OCI-LY3 (cell line): ENCODE data around the gene ATG10.

Experiments used
- H2AFZ ChIP-seq: fragments of 200-600, 300-600 bp; shearing (Covaris generic); 2 replicates; pipeline ENCODE4 v1.6.0; 2014; ENCODE audit warnings: antibody characterized with exemption, low read depth, low read length
- H3K27ac ChIP-seq: fragments of 200-600, 300-600 bp; sonication (generic); 2 replicates; pipeline ENCODE4 v1.5.1; 2014; ENCODE audit warnings: mild to moderate bottlenecking, low read length, moderate library complexity, mixed read lengths
- H3K27me3 ChIP-seq: fragments of 200-600, 300-600 bp; sonication (generic); 2 replicates; pipeline ENCODE4 v1.6.1; 2014; ENCODE audit warnings: low read depth, low read length, mixed read lengths
- H3K36me3 ChIP-seq: fragments of 200-600, 300-600 bp; sonication (generic); replicated peaks from 2 replicates; pipeline ENCODE3; 2014; ENCODE audit warnings: low read depth, low read length, mixed read lengths
- H3K4me1 ChIP-seq: fragments of 300-600, 200-600 bp; sonication (generic); 2 replicates; pipeline ENCODE4 v1.6.1; 2014; ENCODE audit warnings: low read length, mixed read lengths
- H3K4me2 ChIP-seq: fragments of 200-600, 300-600 bp; sonication (generic); 2 replicates; pipeline ENCODE4 v1.6.1; 2014; ENCODE audit warnings: low read length, mixed read lengths
- H3K4me3 ChIP-seq: fragments of 300-600, 200-600 bp; sonication (generic); 2 replicates; pipeline ENCODE4 v1.5.1; 2014; ENCODE audit warnings: antibody characterized with exemption, mild to moderate bottlenecking, low read length, moderate library complexity
- H3K79me2 ChIP-seq: fragments of 300-600, 200-600 bp; shearing (Covaris generic); 2 replicates; pipeline ENCODE4 v1.6.1; 2014; ENCODE audit warnings: mild to moderate bottlenecking, low read length, mixed read lengths
- H3K9ac ChIP-seq: fragments of 300-600, 200-600 bp; shearing (Covaris generic); 2 replicates; pipeline ENCODE4 v1.6.0; 2014; ENCODE audit warnings: mild to moderate bottlenecking, low read length, moderate library complexity
- H3K9me3 ChIP-seq: fragments of 200-600, 300-600 bp; shearing (Covaris generic); 2 replicates; pipeline ENCODE4 v1.6.1; 2014; ENCODE audit warnings: low read length, mixed read lengths; ENCODE audit not compliant: insufficient read depth
- H4K20me1 ChIP-seq: fragments of 200-600, 300-600 bp; sonication (generic); 2 replicates; pipeline ENCODE4 v1.6.1; 2016; ENCODE audit warnings: low read length, mixed read lengths; ENCODE audit not compliant: insufficient read depth
- EZH2phosphoT487 ChIP-seq: fragments of 200-600 bp; shearing (Covaris generic); IDR thresholded peaks from 2 replicates; pipeline ENCODE4 v1.6.1; 2018; ENCODE audit warnings: antibody characterized with exemption, mixed run types, low read depth
- TF ChIP-seq, protein P1 (sequence below): fragments of 200-600, 300-600 bp; sonication (generic); IDR thresholded peaks from 2 replicates; pipeline ENCODE4 v1.5.1; 2014; ENCODE audit warnings: antibody characterized with exemption, low read length, low read depth

Gene ATG10

DNA sequence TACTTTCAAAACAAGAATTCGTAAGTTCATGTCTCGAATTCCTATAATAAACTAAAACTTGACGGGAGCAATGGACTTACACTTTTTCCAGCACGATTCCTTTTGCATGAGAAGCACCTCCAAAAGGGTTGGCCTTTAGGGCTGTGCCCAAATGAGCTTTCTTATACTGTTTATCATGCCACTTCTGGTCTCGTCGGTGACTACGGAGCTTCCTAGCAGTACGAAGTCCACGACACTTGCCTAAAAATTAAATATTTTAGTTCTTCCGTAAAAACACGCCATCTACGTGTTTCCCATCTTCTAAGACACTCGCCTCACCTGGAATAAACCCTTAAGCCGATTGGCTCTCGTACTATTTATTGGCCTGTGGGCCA is 305.8 kb downstream of the ATG10 start:
- Histone ChIP-seq H3K27ac (peak overlapping the region; percentile 74), H3K27me3 (no peaks in the 10 kb centered on the region), H3K9ac (peak overlapping the region; percentile 97), H3K9me3 (no peaks in the 10 kb centered on the region), H3K4me1 (peaks cover 45% of the 10 kb centered on the region), H4K20me1 (no peaks in the 10 kb centered on the region), H2AFZ (no peak overlapping the region), H3K4me3 (peak overlapping the region; percentile 94), H3K36me3 (peaks cover 37% of the 10 kb centered on the region), H3K4me2 (peak overlapping the region; percentile 91), H3K79me2 (peaks cover 55% of the 10 kb centered on the region)
- TF ChIP-seq EZH2phosphoT487 = no peak
- TF ChIP-seq, protein P1, sequence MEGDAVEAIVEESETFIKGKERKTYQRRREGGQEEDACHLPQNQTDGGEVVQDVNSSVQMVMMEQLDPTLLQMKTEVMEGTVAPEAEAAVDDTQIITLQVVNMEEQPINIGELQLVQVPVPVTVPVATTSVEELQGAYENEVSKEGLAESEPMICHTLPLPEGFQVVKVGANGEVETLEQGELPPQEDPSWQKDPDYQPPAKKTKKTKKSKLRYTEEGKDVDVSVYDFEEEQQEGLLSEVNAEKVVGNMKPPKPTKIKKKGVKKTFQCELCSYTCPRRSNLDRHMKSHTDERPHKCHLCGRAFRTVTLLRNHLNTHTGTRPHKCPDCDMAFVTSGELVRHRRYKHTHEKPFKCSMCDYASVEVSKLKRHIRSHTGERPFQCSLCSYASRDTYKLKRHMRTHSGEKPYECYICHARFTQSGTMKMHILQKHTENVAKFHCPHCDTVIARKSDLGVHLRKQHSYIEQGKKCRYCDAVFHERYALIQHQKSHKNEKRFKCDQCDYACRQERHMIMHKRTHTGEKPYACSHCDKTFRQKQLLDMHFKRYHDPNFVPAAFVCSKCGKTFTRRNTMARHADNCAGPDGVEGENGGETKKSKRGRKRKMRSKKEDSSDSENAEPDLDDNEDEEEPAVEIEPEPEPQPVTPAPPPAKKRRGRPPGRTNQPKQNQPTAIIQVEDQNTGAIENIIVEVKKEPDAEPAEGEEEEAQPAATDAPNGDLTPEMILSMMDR = no peak

DNA sequence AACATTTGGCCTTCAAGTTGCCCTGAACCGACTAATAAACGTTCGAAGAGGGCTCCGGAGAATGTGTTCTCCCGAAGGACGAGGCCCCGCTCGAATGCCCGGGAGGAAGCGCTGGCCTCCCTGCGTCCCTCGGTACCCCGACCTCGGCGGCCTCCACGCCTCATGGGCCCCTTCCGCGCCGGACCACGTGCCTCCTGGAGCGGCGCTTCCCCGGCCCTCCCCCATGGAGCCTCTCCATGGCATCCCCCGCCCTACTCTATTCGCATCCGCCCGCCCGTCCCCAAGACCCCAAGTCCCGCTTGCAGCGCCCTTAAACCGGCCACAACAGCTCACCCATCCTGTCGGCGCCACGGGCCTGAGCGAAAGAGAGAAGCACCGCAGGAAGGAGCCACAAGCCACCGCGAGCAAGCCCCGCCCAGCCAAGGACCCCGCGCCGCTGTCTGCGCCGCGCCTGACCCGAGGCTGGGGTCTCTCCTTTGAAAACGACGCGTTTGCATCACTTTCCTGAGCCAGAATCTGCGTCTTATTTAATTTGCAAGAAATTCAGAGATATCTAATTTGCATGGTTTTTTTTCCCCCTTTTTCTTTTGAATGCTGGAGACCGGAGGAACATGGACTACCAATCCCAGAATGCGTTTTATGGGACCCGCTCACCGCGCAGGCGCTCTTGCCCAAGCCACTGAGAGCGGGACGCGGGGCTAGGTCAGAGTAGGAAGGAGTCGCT is 306.3 kb downstream of the ATG10 start, which contains the start of gene RPS23:
Gene RPS23 (minus strand): TSS at position 368 of the 724 bp plus-strand sequence. CDS start 31 bp downstream, at position 337.
- H3K4me1 ChIP-seq = peaks cover 39% of the 10 kb centered on the region
- peaks cover 50% of the 10 kb centered on the region for H3K79me2 ChIP-seq

DNA sequence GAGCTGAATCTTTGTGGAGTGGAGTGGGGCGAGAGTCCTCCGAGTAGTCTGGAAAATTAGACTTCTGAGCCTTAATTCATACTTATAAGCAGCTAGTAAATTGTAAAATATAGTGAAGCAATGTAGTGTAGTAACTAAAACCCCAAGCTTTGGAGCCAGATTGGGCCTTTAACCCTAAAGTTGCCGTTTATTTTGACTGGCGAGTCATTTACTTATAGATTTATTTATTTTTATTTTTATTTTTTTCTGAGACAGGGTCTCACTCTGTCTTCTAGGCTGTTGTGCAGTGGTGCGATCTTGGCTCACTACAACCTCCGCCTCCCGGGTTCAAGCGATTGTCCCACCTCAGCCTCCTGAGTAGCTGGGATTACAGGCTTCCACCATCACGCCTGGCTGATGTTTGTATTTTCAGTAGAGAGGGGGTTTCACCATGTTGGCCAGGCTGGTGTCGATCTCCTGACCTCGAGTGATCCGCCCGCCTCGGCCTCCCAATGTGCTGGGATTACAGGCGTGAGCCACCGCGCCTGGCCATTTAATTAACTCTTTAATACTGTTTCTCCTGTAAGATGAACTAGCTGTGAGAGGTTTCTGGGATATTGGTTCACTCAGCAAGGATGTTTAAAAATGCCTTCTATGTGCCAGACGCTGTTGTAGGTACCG is 307.0 kb downstream of the ATG10 start:
- H3K4me2 ChIP-seq = peak overlapping the region; percentile 78
- peak overlapping the region; percentile 94 for H3K4me3 ChIP-seq
- TF ChIP-seq EZH2phosphoT487 = no peak
- TF ChIP-seq, protein P1 = no peak
- H3K27ac ChIP-seq = peak overlapping the region; percentile 74
- H3K27me3 ChIP-seq = no peaks in the 10 kb centered on the region
- H3K79me2 ChIP-seq = peaks cover 48% of the 10 kb centered on the region
- H3K9ac ChIP-seq = peak overlapping the region; percentile 97
- H3K9me3 ChIP-seq = no peaks in the 10 kb centered on the region
- peaks cover 33% of the 10 kb centered on the region for H3K4me1 ChIP-seq
- no peaks in the 10 kb centered on the region for H4K20me1 ChIP-seq
- H3K36me3 ChIP-seq = peaks cover 34% of the 10 kb centered on the region
- peak overlapping the region; percentile 68 for H2AFZ ChIP-seq

More for the DNA sequence above, 306.3 kb downstream of the ATG10 start, which contains the start of gene RPS23:
- Histone ChIP-seq H3K9me3 (no peaks in the 10 kb centered on the region), H3K36me3 (peaks cover 34% of the 10 kb centered on the region), H3K4me2 (peak within 1 kb of the TSS; percentile 91), H3K27ac (peak within 1 kb of the TSS; percentile 74), H2AFZ (peak within 1 kb of the TSS; percentile 68), H4K20me1 (no peaks in the 10 kb centered on the region), H3K4me3 (peak within 1 kb of the TSS; percentile 94), H3K27me3 (no peaks in the 10 kb centered on the region), H3K9ac (peak within 1 kb of the TSS; percentile 97)
- TF ChIP-seq, protein P1 = no peak
- no peak for TF ChIP-seq EZH2phosphoT487

DNA sequence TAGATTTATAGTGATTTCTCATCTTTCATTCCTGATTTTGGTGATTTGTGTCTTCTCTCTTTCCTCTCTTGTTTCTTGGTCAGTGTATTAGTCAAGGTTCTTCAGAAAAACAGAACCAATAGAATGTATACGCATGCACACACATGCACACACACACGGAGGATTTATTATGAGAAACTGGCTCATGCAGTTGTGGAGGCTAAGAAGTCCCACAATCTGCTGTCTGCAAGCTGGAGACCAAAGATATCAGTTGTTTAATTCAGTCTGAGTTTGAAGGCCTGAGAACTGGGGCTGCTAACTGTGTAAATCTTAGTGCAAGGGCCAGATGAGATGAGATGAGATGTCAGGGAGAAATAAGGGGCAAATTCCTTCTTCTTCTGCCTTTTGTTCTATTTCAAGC is 312.1 kb downstream of the ATG10 start:
- Histone ChIP-seq H3K36me3 (no peaks in the 10 kb centered on the region), H3K4me1 (peaks cover 6% of the 10 kb centered on the region; the same call in 1 of the 2 replicates), H3K9me3 (no peaks in the 10 kb centered on the region), H3K4me2 (no peak overlapping the region), H3K79me2 (0 out of 2 replicates have a peak, but pooled peaks cover 3% of the 10 kb centered on the region), H3K27ac (no peak overlapping the region), H3K4me3 (no peak overlapping the region), H4K20me1 (no peaks in the 10 kb centered on the region), H3K27me3 (no peaks in the 10 kb centered on the region), H3K9ac (no peak overlapping the region), H2AFZ (no peak overlapping the region)
- TF ChIP-seq, protein P1 = no peak
- no peak for TF ChIP-seq EZH2phosphoT487
